Peyer's patch (tissue), 4 donors: ENCODE data around the gene PSMD2.

Source experiments
- POLR2A ChIP-seq, 2 donors: fragments of 450-650 bp; IDR thresholded peaks; one replicate each; pipeline ENCODE4 v1.5.1; 2017; ENCODE audit warnings: antibody characterized with exemption in 2 of 2, mild to moderate bottlenecking in 2 of 2, moderate library complexity in 2 of 2
- TF ChIP-seq, protein P1 (sequence below), 6 experiments: fragments of 450-650 bp in 4 of 6; fragments of 200-600 bp in 2 of 6; sonication (generic) in 1 of 6; IDR thresholded peaks; one replicate each; pipeline ENCODE4 v1.5.1; 2017 to 2019; ENCODE audit warnings: antibody characterized with exemption in 6 of 6, mild to moderate bottlenecking in 3 of 6, moderate library complexity in 1 of 6

DNA sequence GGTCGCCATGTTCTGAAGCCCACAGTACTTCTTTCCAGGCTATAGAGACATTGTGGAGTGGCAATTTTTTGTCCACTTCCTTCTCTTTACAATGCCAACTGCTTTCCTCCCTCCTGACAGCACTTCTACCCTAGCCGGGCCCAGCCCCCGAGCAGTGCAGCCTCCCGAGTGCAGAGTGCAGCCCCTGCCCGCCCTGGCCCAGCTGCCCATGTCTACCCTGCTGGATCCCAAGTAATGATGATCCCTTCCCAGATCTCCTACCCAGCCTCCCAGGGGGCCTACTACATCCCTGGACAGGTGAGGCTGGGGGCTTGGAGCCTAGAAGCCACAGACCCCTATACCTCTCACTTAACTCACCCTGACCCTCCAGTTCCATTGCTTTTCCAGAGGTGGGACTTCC, 18.2 kb downstream of the PSMD2 start:
- TF ChIP-seq, protein P1, sequence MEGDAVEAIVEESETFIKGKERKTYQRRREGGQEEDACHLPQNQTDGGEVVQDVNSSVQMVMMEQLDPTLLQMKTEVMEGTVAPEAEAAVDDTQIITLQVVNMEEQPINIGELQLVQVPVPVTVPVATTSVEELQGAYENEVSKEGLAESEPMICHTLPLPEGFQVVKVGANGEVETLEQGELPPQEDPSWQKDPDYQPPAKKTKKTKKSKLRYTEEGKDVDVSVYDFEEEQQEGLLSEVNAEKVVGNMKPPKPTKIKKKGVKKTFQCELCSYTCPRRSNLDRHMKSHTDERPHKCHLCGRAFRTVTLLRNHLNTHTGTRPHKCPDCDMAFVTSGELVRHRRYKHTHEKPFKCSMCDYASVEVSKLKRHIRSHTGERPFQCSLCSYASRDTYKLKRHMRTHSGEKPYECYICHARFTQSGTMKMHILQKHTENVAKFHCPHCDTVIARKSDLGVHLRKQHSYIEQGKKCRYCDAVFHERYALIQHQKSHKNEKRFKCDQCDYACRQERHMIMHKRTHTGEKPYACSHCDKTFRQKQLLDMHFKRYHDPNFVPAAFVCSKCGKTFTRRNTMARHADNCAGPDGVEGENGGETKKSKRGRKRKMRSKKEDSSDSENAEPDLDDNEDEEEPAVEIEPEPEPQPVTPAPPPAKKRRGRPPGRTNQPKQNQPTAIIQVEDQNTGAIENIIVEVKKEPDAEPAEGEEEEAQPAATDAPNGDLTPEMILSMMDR (IDR thresholded peaks at IDR 0.05) = no peak
- TF ChIP-seq POLR2A (IDR thresholded peaks at IDR 0.05) = no peak
